AG04449 (cell line): Measurements from ENCODE around the gene TRAPPC2L.

Source experiments
- CTCF ChIA-PET: fragments of 350-600 bp; formaldehyde crosslinking; extraction: SDS; loops from one replicate; lab custom pipeline; 2021; ENCODE audit warnings: antibody characterized with exemption; lab: Yijun Ruan, JAX
- POLR2A ChIA-PET: fragments of 400-600, 350-600 bp; formaldehyde crosslinking; extraction: SDS; loops from one replicate; lab custom pipeline; 2020; ENCODE audit warnings: antibody characterized with exemption, inconsistent platforms; lab: Yijun Ruan, JAX
- DNase-seq: peaks from one replicate; pipeline ENCODE4 v3.0.0-alpha.2; 2010; ENCODE audit warnings: low read depth, low spot score
- H3K4me3 ChIP-seq: 2 replicates; pipeline ENCODE4 v1.5.1; 2011; ENCODE audit warnings: low read depth, mild to moderate bottlenecking, control low read depth, low read length
- CTCF ChIP-seq: IDR thresholded peaks from one replicate; pipeline ENCODE4 v1.5.1; 2011; ENCODE audit warnings: mild to moderate bottlenecking, moderate library complexity, low read length, control low read depth, inconsistent platforms; ENCODE audit not compliant: insufficient read depth; ENCODE audit errors: missing control alignments

The TRAPPC2L gene

GRCh38 chr16:88817785-88818574 is 38.9 kb upstream of the TRAPPC2L start:
- ChIA-PET CTCF (interaction anchor here (0.8 to 4.3 kb wide), 5 partner anchors 8 to 398 kb away, joined by 3 to 20 read pairs (median 4); partner anchors contain the start of genes GALNS and TRAPPC2L), POLR2A (no interaction called here)
- H3K4me3 ChIP-seq: no peak overlapping the region
- TF ChIP-seq CTCF: no peak
- DNase-seq: no peak

GRCh38 chr16:88818575-88818874 is 38.4 kb upstream of the TRAPPC2L start:
- DNase-seq: no peak
- POLR2A ChIA-PET: no interaction called here
- no peak overlapping the region for H3K4me3 ChIP-seq
- TF ChIP-seq CTCF: no peak
- CTCF ChIA-PET: interaction anchor here (0.8 to 4.3 kb wide), 5 partner anchors 9 to 398 kb away, joined by 3 to 20 read pairs (median 4); partner anchors contain the start of genes GALNS and TRAPPC2L

- TF ChIP-seq CTCF: no peak
- CTCF ChIA-PET: interaction anchor here (1.2 kb wide), 2 partner anchors 9 to 11 kb away, joined by 3 to 5 read pairs; no protein-coding TSS in a partner anchor
- no peak overlapping the region for H3K4me3 ChIP-seq
- DNase-seq: no peak
- POLR2A ChIA-PET: no interaction called here
Measured at GRCh38 chr16:88819126-88819525, 37.8 kb upstream of the TRAPPC2L start.

GRCh38 chr16:88820385-88821025 is 36.4 kb upstream of the TRAPPC2L start:
- TF ChIP-seq CTCF: no peak
- POLR2A ChIA-PET: no interaction called here
- CTCF ChIA-PET: interaction anchor here (0.7 to 1.7 kb wide), 4 partner anchors 8 to 347 kb away, joined by 3 to 5 read pairs (median 4); no protein-coding TSS in a partner anchor
- no peak for DNase-seq
- no peak overlapping the region for H3K4me3 ChIP-seq

GRCh38 chr16:88821168-88821850 is 35.6 kb upstream of the TRAPPC2L start:
- POLR2A ChIA-PET: interaction anchor here (0.6 kb wide), 1 partner anchor 10 kb away, joined by 3 read pairs; no protein-coding TSS in a partner anchor
- no peak for DNase-seq
- CTCF ChIA-PET: interaction anchor here (1.1 to 1.7 kb wide), 3 partner anchors 12 to 346 kb away, joined by 3 to 5 read pairs (median 4); no protein-coding TSS in a partner anchor
- no peak overlapping the region for H3K4me3 ChIP-seq
- no peak for TF ChIP-seq CTCF
